Embryonic facial prominence (tissue), 1 donor: ENCODE measurements around the gene BMAL1.
"Not testable (repeated sequence)": the region's sequence is repeated elsewhere in the genome, so short reads cannot be mapped to it uniquely, and the experiment has no call there.

Experiments
- DNase-seq: peaks from one replicate; pipeline ENCODE4 v3.0.0-alpha.2; 2016; ENCODE audit errors: extremely low spot score

Gene BMAL1

GRCh38 chr11:13277768-13278608 lies at the start of gene BMAL1:
Gene BMAL1 (plus strand): TSS chr11:13277790. CDS start chr11:13354309, 76,519 bp downstream.
- no peak for DNase-seq

- no peak for DNase-seq
Measured at GRCh38 chr11:13228572-13228971, 49.0 kb upstream of the BMAL1 start.

GRCh38 chr11:13229136-13229535 lies 48.5 kb upstream of the BMAL1 start:
- no peak for DNase-seq

GRCh38 chr11:13229711-13230318 lies 47.8 kb upstream of the BMAL1 start:
- no peak for DNase-seq

GRCh38 chr11:13233173-13233745 lies 44.3 kb upstream of the BMAL1 start:
- DNase-seq, result no peak

GRCh38 chr11:13235895-13236294 lies 41.7 kb upstream of the BMAL1 start:
- DNase-seq, result no peak

- DNase-seq, result no peak
Measured at GRCh38 chr11:13236626-13237025, 41.0 kb upstream of the BMAL1 start.

- no peak for DNase-seq
Measured at GRCh38 chr11:13237761-13238160, 39.8 kb upstream of the BMAL1 start.

GRCh38 chr11:13238879-13239514 lies 38.6 kb upstream of the BMAL1 start:
- no peak for DNase-seq

- no peak for DNase-seq
Measured at GRCh38 chr11:13242564-13242963, 35.0 kb upstream of the BMAL1 start.

- no peak for DNase-seq
Measured at GRCh38 chr11:13247606-13248296, 29.8 kb upstream of the BMAL1 start.

GRCh38 chr11:13249177-13249576 lies 28.4 kb upstream of the BMAL1 start:
- no peak for DNase-seq

GRCh38 chr11:13249992-13250391 lies 27.6 kb upstream of the BMAL1 start:
- DNase-seq, result no peak

GRCh38 chr11:13251966-13252365 lies 25.6 kb upstream of the BMAL1 start:
- no peak for DNase-seq

- no peak for DNase-seq
Measured at GRCh38 chr11:13252438-13252837, 25.2 kb upstream of the BMAL1 start.

- no peak for DNase-seq
Measured at GRCh38 chr11:13256216-13256615, 21.4 kb upstream of the BMAL1 start.

GRCh38 chr11:13258061-13258460 lies 19.5 kb upstream of the BMAL1 start:
- DNase-seq, result not testable (repeated sequence)

- no peak for DNase-seq
Measured at GRCh38 chr11:13258855-13259254, 18.7 kb upstream of the BMAL1 start.

- DNase-seq, result no peak
Measured at GRCh38 chr11:13259374-13259773, 18.2 kb upstream of the BMAL1 start.

- no peak for DNase-seq
Measured at GRCh38 chr11:13260201-13260962, 17.2 kb upstream of the BMAL1 start.

GRCh38 chr11:13260963-13261588 lies 16.5 kb upstream of the BMAL1 start:
- no peak for DNase-seq
